Neural progenitor cell (in vitro differentiated cells): Measurements from ENCODE around the gene JAG1.

ENCODE experiments used
- EZH2 ChIP-seq: fragments of 200-600 bp; sonication (generic); IDR thresholded peaks from 2 replicates; pipeline ENCODE4 v1.6.1; 2017; ENCODE audit warnings: antibody characterized with exemption, mild to moderate bottlenecking, moderate library complexity
- EZH2phosphoT487 ChIP-seq: fragments of 200-600 bp; sonication (generic); IDR thresholded peaks from 2 replicates; pipeline ENCODE4 v1.6.1; 2017; ENCODE audit warnings: antibody characterized with exemption
- TF ChIP-seq, protein P1 (sequence below): fragments of 200-600 bp; sonication (generic); IDR thresholded peaks from 2 replicates; pipeline ENCODE4 v1.5.1; 2017; ENCODE audit warnings: antibody characterized with exemption, mild to moderate bottlenecking

DNA sequence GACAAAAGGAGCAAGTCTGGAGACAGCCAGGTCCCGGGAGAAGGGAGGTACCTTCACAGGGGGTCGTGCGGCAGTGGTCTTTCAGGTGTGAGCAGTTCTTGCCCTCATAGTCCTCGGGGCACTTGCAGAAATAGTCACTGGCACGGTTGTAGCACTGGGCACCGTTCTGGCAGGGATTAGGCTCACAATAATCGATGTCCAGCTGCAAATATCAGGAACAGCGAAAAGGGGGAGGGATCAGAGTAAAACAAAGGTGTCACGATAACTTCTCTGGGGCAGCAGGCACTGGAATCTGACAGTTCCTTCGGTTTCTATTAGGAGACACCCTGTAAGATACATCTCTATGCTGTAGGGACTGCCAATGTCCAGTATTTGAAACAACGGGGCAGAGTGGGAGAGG, 25.9 kb downstream of the JAG1 start:
- TF ChIP-seq, protein P1, sequence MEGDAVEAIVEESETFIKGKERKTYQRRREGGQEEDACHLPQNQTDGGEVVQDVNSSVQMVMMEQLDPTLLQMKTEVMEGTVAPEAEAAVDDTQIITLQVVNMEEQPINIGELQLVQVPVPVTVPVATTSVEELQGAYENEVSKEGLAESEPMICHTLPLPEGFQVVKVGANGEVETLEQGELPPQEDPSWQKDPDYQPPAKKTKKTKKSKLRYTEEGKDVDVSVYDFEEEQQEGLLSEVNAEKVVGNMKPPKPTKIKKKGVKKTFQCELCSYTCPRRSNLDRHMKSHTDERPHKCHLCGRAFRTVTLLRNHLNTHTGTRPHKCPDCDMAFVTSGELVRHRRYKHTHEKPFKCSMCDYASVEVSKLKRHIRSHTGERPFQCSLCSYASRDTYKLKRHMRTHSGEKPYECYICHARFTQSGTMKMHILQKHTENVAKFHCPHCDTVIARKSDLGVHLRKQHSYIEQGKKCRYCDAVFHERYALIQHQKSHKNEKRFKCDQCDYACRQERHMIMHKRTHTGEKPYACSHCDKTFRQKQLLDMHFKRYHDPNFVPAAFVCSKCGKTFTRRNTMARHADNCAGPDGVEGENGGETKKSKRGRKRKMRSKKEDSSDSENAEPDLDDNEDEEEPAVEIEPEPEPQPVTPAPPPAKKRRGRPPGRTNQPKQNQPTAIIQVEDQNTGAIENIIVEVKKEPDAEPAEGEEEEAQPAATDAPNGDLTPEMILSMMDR: no peak
- no peak for TF ChIP-seq EZH2
- TF ChIP-seq EZH2phosphoT487: no peak
